Mesendoderm (in vitro differentiated cells): ENCODE results near the gene SPEM3.

Experiments
- DNase-seq: peaks from one replicate; pipeline ENCODE4 v3.0.0; 2013
- H2AK5ac ChIP-seq: 2 replicates; pipeline ENCODE4 v1.6.1; 2013; ENCODE audit warnings: low read length, inconsistent platforms
- H2BK120ac ChIP-seq: 2 replicates; pipeline ENCODE4 v1.6.1; 2013; ENCODE audit warnings: low read depth, mild to moderate bottlenecking, low read length, moderate library complexity, mixed read lengths
- H2BK15ac ChIP-seq: replicated peaks from 2 replicates; pipeline ENCODE4 v1.6.1; 2013; ENCODE audit warnings: low read depth, mild to moderate bottlenecking, moderate library complexity
- H2BK5ac ChIP-seq: 2 replicates; pipeline ENCODE4 v1.6.1; 2013; ENCODE audit warnings: low read length, inconsistent platforms
- H3K18ac ChIP-seq: 2 replicates; pipeline ENCODE4 v1.6.1; 2013; ENCODE audit warnings: mild to moderate bottlenecking, low read length, mixed read lengths
- H3K23ac ChIP-seq: one replicate; pipeline ENCODE4 v1.6.1; 2013; ENCODE audit warnings: low read length
- H3K27ac ChIP-seq: 2 replicates; pipeline ENCODE4 v1.5.1; 2013; ENCODE audit warnings: low read depth, mild to moderate bottlenecking, inconsistent platforms, low read length, moderate library complexity
- H3K27me3 ChIP-seq: 2 replicates; pipeline ENCODE4 v1.6.1; 2013; ENCODE audit warnings: low read length, control low read depth, mild to moderate bottlenecking, inconsistent platforms; ENCODE audit not compliant: insufficient read depth, poor library complexity
- H3K36me3 ChIP-seq: 2 replicates; pipeline ENCODE4 v1.6.1; 2013; ENCODE audit warnings: low read length, inconsistent platforms; ENCODE audit not compliant: control insufficient read depth, insufficient read depth
- H3K4ac ChIP-seq: one replicate; pipeline ENCODE4 v1.6.1; 2013; ENCODE audit warnings: low read depth, mild to moderate bottlenecking, low read length, moderate library complexity
- H3K4me1 ChIP-seq: 2 replicates; pipeline ENCODE4 v1.6.1; 2013; ENCODE audit warnings: low read depth, low read length, inconsistent platforms; ENCODE audit not compliant: control insufficient read depth
- H3K4me2 ChIP-seq: 2 replicates; pipeline ENCODE4 v1.6.1; 2013; ENCODE audit warnings: low read length
- H3K4me3 ChIP-seq: 2 replicates; pipeline ENCODE4 v1.5.1; 2013; ENCODE audit warnings: mild to moderate bottlenecking, low read length
- H3K56ac ChIP-seq: one replicate; pipeline ENCODE4 v1.6.1; 2013; ENCODE audit warnings: low read length
- H3K79me1 ChIP-seq: 2 replicates; pipeline ENCODE4 v1.6.1; 2013; ENCODE audit warnings: low read length, inconsistent platforms
- H3K79me2 ChIP-seq: 2 replicates; pipeline ENCODE4 v1.6.1; 2013; ENCODE audit warnings: mild to moderate bottlenecking, low read length; ENCODE audit not compliant: control insufficient read depth, insufficient read depth
- H3K9ac ChIP-seq: 2 replicates; pipeline ENCODE4 v1.6.1; 2013; ENCODE audit warnings: low read length, inconsistent platforms
- H4K5ac ChIP-seq: one replicate; pipeline ENCODE4 v1.6.1; 2013; ENCODE audit warnings: low read length
- H4K8ac ChIP-seq: one replicate; pipeline ENCODE4 v1.6.1; 2013; ENCODE audit warnings: low read depth, mild to moderate bottlenecking, control low read depth, low read length, moderate library complexity
- WGBS: extraction: QIAGEN DNeasy Blood & Tissue Kit; methylation state at CpG from one replicate; pipeline ENCODE4 v1.1.7; 2013; ENCODE audit warnings: low lambda C conversion rate, missing lambda C conversion rate; ENCODE audit not compliant: insufficient coverage; ENCODE audit errors: extremely low coverage; 5-methylcytosine and 5-hydroxymethylcytosine counted together

SPEM3 gene

DNA sequence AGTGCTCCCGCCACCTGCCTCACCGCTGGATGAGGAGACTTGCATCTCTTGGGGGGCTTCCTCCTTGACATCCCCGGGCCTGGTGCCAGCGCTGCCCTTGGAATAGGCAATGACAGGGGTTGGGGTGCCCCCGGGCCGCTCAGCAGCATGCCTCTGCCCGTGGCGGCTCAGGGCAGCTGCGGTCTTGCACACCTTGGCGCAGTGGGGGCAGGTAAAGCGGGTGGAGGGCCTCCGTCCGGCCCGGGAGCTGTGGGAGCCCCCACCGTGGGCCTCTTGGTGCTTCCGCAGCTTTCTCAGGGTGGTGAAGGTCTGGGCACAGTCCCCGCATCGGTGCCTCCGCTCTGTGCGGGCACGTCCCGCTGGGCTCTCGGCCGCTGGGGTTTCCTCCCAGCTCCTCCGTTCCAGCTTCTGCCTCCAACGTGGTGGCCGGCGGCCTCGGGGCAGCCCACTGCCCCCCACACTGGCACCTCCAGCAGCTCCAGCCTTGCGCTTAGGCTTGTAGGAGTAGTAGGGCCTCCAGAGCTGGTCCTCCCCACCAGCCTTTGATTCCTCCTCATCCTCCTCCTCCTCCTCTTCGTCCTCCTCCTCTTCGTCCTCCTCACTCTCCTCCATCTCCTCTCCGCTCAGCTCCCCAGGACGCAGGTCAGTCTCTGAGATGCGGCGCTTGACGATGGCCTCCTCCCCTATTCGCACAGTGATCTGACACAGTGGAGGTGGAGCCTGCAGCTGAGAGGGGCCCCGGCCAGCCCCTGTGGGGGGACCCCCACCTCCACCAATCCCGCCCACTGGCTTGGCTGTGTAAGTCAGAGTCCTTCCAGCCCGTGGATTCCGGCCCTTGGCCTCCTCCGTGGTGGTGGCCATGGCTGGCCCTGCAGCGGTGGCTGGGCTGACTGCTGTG, 34.1 kb downstream of the SPEM3 start:
- Histone ChIP-seq H3K4me2 (no peak overlapping the region), H3K4ac (no peak overlapping the region), H3K4me1 (no peaks in the 10 kb centered on the region), H2BK5ac (no peak overlapping the region), H3K79me2 (no peaks in the 10 kb centered on the region), H3K27ac (no peak overlapping the region), H3K27me3 (no peaks in the 10 kb centered on the region), H3K23ac (no peak overlapping the region), H2BK15ac (no peak overlapping the region), H3K9ac (no peak overlapping the region), H3K18ac (no peak overlapping the region), H3K4me3 (no peak overlapping the region), H4K5ac (no peak overlapping the region), H2BK120ac (no peak overlapping the region), H2AK5ac (no peak overlapping the region), H3K79me1 (no peaks in the 10 kb centered on the region), H3K56ac (no peak overlapping the region), H3K36me3 (peaks cover 1% of the 10 kb centered on the region), H4K8ac (no peak overlapping the region)
- no peak for DNase-seq
- no CpG with 5 or more reads among the region's 44 CpGs for WGBS

DNA sequence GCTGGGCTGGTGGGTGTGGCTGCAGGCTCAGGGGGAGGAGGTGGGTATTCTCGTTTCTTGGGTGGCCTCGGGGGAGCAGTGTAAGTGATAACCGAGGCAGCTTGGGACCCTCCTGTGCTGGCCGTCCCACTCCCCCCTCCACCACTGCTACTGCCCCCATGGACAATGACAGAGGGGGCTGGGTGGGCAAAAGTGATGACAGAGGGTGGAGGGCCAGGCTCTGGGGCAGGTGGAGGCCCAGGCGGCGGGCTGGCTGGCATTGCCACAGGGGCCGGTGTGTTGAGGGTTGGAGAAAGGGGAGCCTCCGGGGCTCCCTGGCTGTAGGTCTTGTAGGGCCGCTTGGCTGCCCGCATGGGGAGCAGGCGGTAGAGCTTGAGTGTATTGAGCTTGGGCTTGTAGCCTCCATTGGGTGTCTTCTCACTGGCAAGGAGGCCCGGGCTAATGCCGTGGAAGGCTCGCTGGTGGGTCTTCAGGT, 34.8 kb downstream of the SPEM3 start:
- H3K79me2 ChIP-seq = no peaks in the 10 kb centered on the region
- no peaks in the 10 kb centered on the region for H3K27me3 ChIP-seq
- no peak overlapping the region for H3K18ac ChIP-seq
- no peak overlapping the region for H3K9ac ChIP-seq
- no peak overlapping the region for H2BK5ac ChIP-seq
- H2AK5ac ChIP-seq = no peak overlapping the region
- WGBS = no CpG with 5 or more reads among the region's 14 CpGs
- no peak overlapping the region for H2BK15ac ChIP-seq
- H3K23ac ChIP-seq = no peak overlapping the region
- no peak overlapping the region for H3K27ac ChIP-seq
- H3K4me3 ChIP-seq = no peak overlapping the region
- no peak overlapping the region for H3K56ac ChIP-seq
- no peak overlapping the region for H4K5ac ChIP-seq
- no peak overlapping the region for H4K8ac ChIP-seq
- H3K36me3 ChIP-seq = peaks cover 1% of the 10 kb centered on the region
- no peaks in the 10 kb centered on the region for H3K4me1 ChIP-seq
- no peak overlapping the region for H3K4ac ChIP-seq
- no peaks in the 10 kb centered on the region for H3K79me1 ChIP-seq
- no peak for DNase-seq
- H2BK120ac ChIP-seq = no peak overlapping the region
- H3K4me2 ChIP-seq = no peak overlapping the region

DNA sequence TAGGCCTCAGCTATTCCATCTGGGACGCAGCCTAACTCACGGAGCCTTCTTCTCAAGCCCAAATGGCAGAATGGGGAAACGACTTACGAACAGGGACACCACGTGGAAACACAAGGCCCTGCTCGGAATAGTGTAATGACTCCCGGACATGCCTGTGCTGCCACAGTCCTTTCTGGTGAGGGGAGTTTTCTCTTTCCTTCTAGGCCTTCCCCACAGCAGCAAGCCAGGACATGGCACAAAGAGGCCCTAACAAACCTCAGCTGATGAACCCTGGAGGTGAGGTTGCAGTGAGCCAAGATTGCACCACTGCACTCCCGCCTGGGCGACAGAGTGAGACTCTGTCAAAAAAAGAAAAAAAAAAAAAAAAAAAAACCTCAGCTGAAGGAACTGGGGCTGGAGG, 35.4 kb downstream of the SPEM3 start:
- H3K4me2 ChIP-seq = no peak overlapping the region
- no peaks in the 10 kb centered on the region for H3K27me3 ChIP-seq
- no peaks in the 10 kb centered on the region for H3K4me1 ChIP-seq
- no peak overlapping the region for H2AK5ac ChIP-seq
- peaks cover 3% of the 10 kb centered on the region for H3K36me3 ChIP-seq
- H3K79me2 ChIP-seq = no peaks in the 10 kb centered on the region
- no peak overlapping the region for H3K4me3 ChIP-seq
- H2BK120ac ChIP-seq = no peak overlapping the region
- no peak overlapping the region for H2BK5ac ChIP-seq
- no peak overlapping the region for H4K5ac ChIP-seq
- no peak overlapping the region for H3K18ac ChIP-seq
- H3K4ac ChIP-seq = no peak overlapping the region
- no CpG with 5 or more reads among the region's 9 CpGs for WGBS
- DNase-seq = no peak
- H3K79me1 ChIP-seq = peaks cover 2% of the 10 kb centered on the region
- H4K8ac ChIP-seq = no peak overlapping the region
- no peak overlapping the region for H3K23ac ChIP-seq
- H3K9ac ChIP-seq = no peak overlapping the region
- H3K56ac ChIP-seq = no peak overlapping the region
- H3K27ac ChIP-seq = no peak overlapping the region
- H2BK15ac ChIP-seq = no peak overlapping the region

DNA sequence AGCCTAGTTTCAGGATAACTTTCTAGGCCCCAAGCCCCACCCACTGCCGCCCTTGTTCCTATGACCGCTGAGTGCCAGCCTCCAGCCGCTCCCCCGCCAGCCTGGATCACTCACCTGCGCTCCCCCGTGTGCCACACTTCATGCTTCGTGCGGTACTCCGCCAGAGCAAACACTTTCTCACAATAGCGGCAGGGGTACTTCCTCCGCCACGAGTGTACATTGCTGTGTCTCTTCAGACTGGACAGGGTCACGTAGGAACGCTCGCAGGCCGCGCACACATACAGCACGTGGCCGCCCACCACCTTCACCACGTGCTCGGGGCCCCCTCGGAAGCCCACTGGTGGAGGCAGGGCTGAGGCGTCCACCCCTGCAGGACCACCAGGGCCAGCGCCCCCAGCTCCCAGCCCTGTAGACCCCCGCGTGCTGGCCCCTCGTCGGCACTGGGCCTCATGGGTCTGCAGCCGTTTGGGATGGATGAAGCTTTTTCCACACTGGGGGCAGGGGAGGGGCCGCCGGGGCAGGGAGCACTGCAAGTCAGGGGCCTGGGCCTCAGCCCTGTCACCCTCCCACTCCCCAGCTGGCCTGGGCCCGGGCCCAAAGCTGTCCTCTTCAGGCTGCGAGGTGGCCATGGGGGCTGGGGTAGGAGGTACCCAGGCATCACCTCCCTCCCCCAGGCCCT, 37.1 kb downstream of the SPEM3 start:
- Histone ChIP-seq H4K5ac (no peak overlapping the region), H3K56ac (no peak overlapping the region), H3K36me3 (peaks cover 3% of the 10 kb centered on the region), H3K4me3 (no peak overlapping the region), H3K79me2 (no peaks in the 10 kb centered on the region), H4K8ac (no peak overlapping the region), H2BK15ac (no peak overlapping the region), H3K18ac (no peak overlapping the region), H2BK5ac (no peak overlapping the region), H3K4me2 (no peak overlapping the region), H3K4me1 (no peaks in the 10 kb centered on the region), H3K79me1 (peaks cover 2% of the 10 kb centered on the region), H3K27ac (no peak overlapping the region), H3K9ac (no peak overlapping the region), H2AK5ac (no peak overlapping the region), H3K27me3 (no peaks in the 10 kb centered on the region), H3K23ac (no peak overlapping the region), H3K4ac (no peak overlapping the region), H2BK120ac (no peak overlapping the region)
- DNase-seq = no peak
- no CpG with 5 or more reads among the region's 33 CpGs for WGBS

DNA sequence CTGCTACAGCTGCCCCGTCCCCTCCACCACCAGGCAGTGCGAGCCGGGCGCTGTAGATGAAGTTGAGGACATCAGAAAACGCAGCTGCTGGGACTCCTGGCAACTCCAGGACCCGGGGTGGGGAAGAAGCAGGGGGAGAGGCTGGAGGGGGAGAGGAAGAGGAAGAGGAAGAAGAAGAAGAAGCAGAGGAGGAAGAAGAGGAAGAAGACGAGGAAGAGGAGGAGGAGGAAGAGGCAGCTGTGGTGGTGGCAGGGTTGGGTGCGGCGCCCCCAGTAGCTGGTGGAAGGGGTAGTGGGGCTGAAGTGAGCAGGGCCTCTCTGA, 37.6 kb downstream of the SPEM3 start:
- no peak overlapping the region for H3K23ac ChIP-seq
- H3K36me3 ChIP-seq = peaks cover 3% of the 10 kb centered on the region
- no peak overlapping the region for H3K4me2 ChIP-seq
- no peaks in the 10 kb centered on the region for H3K27me3 ChIP-seq
- H2AK5ac ChIP-seq = no peak overlapping the region
- no peak overlapping the region for H3K27ac ChIP-seq
- no peak overlapping the region for H2BK5ac ChIP-seq
- H3K18ac ChIP-seq = no peak overlapping the region
- no peaks in the 10 kb centered on the region for H3K4me1 ChIP-seq
- H3K4me3 ChIP-seq = no peak overlapping the region
- H3K56ac ChIP-seq = no peak overlapping the region
- no peak overlapping the region for H3K4ac ChIP-seq
- DNase-seq = no peak
- H2BK120ac ChIP-seq = no peak overlapping the region
- WGBS = no CpG with 5 or more reads among the region's 9 CpGs
- H4K5ac ChIP-seq = no peak overlapping the region
- no peak overlapping the region for H2BK15ac ChIP-seq
- peaks cover 2% of the 10 kb centered on the region for H3K79me1 ChIP-seq
- H3K9ac ChIP-seq = no peak overlapping the region
- H3K79me2 ChIP-seq = no peaks in the 10 kb centered on the region
- no peak overlapping the region for H4K8ac ChIP-seq
